Stimulated activated CD8-positive, alpha-beta memory T cell treated with anti-CD3 and anti-CD28 coated beads, Interleukin-12 subunit alpha, Interleukin-12 subunit beta, amount 100 ng/mL, for 4 hours (primary cell): ENCODE data around the gene ATG13.

Source experiments
- DNase-seq: peaks from one replicate; pipeline ENCODE4 v3.0.0-alpha.2; 2020; ENCODE audit warnings: low read depth

The ATG13 gene

GRCh38 chr11:46676436-46677158 lies 59.2 kb downstream of the ATG13 start:
- DNase-seq, result no peak

GRCh38 chr11:46677169-46677568 lies 59.8 kb downstream of the ATG13 start:
- no peak for DNase-seq

DNA sequence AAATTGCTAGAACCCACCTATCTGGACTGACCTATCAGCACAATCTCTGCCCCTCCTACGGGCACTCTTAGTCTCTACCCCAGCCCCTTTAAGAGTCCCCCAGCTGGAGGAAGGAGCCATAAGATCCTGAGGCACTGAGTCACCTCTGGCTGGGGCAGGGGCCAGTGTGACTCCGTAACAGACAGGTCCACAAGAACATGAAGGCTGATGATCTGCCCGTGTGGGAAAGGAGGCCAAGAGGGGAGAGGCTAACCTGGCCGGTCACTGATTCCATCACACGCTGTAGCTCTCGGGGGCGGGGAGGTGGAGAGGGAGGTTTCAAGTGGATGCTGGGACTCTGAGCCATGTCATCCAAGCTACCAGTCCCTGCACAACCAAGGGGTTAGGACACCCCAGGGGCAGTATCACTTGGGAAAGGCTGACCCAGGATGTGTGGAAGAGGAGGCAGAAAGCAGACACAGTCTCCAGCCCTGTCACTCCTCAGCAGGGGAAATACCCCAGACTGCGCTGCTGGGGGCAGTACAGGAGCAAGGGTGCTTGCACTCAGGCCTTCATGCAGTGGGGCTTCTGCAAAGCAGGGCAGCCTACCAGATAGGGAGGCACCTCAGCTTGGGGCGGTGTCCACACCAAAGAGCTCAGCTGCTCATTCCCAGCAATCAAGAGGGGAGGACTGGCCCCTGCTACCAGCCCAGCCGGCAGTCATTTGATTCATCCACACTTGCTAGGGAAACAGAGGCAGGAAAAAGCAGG lies 60.8 kb downstream of the ATG13 start:
- no peak for DNase-seq

GRCh38 chr11:46678741-46679130 lies 61.4 kb downstream of the ATG13 start:
- DNase-seq, result no peak

DNA sequence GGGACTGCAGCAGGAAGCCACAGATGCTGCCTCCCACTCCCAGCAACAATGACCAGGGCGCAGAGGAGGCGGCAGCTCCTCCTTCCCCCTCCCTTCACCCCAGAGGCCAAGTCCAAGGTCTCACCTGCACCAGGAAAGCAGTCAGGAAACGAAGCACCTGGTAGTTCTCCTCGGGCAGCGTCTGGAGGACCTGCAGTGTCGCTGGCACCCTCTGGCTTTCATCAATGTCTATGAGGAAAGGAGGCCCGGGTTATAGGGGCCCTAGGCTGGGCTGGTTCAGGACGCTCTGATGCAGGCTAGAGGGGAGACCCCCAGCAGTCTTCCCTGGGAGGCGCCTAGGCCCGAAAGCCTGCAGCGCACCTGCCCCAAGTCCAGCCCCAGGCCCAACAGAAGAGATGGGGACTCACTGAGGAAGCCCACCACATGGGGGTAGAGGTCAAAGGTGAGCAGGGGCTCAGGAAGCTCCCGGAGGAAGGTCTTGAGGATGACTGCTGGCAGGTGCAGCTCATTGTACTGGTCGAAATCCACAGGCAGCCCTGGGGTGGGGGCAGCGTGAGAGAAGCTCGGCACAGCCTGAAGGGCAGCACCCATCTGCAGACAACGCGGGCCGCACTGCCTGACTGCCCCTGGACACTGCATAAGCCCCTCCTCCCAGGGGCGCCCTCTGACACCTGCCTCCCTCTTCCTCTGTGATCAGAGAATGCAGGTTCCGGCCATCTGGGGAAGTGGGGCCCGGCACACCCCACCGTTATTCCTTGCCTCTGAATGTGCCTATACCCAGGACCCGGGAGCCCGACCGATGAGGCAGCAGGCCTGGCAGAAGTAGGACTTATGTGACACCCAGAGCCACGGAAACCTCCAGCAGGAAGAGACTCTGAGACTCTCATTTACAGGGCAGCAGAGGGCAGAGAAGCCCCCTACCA lies 62.1 kb downstream of the ATG13 start:
- DNase-seq, result no peak

DNA sequence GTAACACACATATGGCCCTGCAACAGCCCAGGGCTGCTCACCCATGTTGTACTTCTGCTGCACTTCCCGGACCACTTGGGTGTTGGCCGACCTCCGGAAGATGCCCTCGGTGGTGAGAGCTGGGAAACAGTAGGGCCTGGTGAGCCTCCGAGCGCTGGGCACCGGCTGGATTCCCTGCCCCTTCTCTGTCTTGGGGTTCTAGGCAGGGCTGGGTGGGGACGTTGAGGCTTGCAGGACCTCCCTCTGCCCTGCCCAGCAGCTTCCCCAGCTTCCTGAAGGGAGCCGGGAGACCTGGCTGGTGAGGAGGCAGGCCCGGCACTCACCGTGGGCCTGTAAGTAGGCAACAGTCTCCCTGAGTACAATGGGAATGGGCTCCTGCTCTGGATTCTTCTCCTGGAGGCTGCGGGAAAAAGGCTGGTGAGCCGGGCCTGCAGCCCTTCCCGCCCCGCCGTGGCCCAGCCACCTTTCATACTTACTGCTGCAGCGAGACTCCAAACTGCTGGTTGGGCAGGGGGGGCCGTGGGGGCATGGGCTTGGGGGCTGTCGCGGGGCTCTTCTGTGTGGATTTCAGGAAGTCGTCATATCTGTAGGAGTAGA lies 62.9 kb downstream of the ATG13 start:
- DNase-seq, result no peak

- no peak for DNase-seq
These were observed 63.5 kb downstream of the ATG13 start for GRCh38 chr11:46680815-46681214.

DNA sequence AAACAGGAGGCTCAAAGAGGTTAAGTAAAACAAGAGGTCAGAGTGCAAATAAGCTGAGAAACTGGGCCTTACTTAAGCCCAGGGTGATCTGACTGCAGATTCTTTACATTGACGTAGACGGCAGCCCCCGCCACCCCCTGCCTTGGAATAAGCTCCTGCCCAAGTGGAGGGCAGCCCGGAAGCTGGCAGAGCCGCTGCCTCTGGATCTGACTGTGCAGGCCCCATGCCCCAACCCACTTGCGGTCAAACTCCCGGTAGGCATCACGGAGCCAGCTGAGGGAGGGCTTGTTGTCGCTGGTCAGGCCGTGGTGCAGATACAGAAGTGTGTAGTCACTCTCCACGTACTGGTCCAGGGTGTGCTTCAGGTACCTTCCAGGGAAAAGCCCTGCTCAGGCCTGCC lies 64.5 kb downstream of the ATG13 start:
- no peak for DNase-seq

DNA sequence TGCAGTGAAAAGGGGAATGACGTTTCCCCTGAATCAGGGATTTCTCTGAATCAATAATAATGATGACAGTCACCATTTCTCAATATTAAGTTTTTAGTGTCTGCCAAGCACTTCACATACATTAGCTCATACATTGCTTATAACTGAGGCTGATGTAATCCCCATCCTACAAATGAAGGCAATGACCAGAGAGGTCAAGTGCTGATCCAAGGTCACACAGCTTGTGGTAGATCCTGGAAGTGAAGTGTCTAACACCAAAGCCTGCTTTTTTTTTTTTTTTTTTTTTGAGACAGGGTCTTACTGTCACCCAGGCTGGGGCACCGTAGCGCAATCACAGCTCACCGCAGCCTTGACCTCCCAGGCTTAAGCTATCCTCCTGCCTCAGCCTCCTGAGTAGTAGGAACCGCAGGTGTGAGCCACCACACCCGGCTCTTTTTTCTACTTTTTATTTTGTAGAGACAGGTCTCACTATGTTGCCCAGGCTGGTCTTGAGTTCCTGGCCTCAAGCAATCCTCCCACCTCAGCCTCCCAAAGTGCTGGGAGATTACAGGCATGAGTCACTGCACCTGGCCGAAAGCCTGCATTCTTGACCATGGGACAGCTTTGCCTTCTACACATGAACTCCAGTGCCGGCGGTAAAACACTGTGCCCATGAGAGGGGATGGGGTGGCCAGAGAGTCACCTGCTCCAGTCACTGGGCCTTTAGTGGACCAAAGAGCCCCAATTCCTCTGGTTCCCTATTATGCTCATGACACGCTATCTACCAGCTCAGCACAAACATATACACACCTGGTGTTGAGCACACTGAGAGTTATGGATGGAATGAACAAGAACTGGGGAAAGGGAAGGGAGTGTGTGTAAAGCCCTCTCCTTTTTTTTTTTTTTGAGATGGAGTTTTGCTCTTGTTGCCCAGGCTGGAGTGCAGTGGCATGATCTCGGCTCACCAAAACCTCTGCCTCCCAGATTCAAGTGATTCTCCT lies 65.7 kb downstream of the ATG13 start:
- DNase-seq, result no peak

DNA sequence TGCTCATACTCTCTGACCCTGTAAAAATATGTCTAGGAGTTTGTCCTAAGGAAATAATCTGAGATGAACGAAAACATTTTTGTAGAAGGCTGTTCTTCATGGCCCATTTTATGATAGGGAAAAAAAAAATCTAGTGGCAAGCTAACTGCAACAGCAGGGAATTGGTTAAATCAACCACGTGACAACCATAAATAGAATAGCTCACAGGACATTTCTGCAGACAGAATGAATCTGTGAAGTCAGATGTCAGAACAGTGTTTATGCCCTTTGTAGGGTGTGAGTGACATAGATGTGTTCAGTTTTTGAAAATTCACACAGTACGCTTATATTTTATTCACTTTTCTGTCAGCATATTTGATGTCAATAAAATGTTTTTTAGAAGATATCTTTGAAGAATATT lies 67.0 kb downstream of the ATG13 start:
- DNase-seq, result no peak

DNA sequence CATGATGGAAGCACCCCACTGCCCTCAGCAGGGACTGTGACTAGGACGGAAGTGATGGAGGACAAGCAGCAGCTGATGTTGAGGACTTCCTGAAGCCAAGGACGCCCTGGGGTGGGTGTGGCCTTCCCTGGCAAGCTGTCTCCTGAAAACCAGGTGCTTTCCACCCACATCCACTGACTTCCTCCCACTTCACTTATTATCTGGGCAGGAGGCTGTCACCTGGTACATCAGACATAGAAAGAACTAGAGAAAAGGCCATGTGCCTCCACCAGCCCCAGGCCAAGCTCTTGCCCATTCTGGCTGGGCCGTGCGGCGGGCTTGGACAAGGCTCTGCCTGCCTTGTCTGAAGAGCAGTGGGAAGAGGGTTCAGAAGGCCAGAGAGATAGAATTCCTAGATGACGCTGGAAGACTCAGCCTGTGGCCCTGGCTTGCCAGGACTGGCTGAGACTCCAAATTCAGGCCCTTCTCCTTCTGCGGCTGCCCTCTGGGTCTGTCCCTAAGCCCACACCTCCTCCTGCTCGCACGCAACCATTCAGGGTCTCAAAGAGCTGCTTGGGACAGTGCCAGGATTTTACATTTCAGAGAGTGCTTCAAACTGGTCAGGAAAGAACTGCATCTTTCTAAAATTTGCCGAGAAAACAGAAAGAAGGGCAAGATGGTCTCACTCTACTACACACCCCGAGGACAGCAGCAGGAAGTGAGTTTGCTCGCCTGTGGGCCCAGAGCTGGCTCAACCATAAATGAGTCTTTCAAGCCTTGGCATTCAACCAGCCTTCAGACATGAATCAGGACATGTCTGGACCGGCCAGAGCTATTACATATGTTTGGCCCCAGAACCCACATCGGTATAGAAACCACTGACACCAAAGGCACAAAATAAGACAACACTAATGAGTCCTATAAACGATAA lies 69.8 kb downstream of the ATG13 start:
- no peak for DNase-seq

- DNase-seq, result no peak
These were observed 73.3 kb downstream of the ATG13 start for GRCh38 chr11:46690702-46691101.

GRCh38 chr11:46692450-46692849 lies 75.1 kb downstream of the ATG13 start:
- no peak for DNase-seq

DNA sequence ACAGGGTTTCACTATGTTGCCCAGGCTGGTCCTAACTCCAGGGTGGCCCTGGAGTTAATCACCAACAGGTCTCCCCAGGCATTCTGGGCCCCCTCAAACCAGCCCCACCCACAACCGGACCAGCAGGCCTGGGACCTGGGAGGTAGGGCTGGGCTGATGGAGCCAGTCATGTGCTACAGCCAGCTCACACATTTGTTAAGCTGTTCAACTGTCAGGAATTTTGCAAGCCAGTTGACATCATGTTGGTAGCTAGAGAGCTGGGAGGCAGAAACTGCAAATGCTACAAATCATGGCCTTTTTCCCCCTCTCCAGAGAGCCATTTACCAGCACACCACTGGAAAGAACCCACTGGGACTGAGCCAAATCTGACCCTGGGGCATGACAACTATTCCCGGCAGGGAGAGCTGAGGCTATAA lies 76.3 kb downstream of the ATG13 start:
- DNase-seq, result no peak

DNA sequence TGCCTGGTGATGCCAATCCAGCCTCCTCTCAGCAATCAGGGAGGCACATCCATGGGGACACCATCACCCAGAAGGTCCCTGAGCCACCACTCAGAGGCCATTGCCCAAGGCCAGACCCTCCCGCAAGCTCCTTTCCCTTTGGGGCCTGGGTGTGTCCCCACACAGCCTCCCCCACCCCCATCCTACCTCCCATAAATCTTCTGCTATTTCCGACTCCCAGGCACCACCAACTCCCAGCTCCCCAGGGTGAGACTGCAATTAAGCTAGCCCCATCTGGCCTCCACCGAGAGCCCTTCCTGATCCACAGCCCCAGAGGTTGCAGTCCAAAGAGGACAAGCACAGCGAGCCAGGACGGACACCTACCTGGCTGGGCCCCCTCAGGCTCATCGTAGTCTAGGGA lies 76.7 kb downstream of the ATG13 start:
- no peak for DNase-seq

GRCh38 chr11:46694607-46695006 lies 77.3 kb downstream of the ATG13 start:
- no peak for DNase-seq

- DNase-seq, result no peak
These were observed 78.2 kb downstream of the ATG13 start for GRCh38 chr11:46695345-46696211.

GRCh38 chr11:46696212-46696558 lies 78.8 kb downstream of the ATG13 start:
- DNase-seq, result no peak

DNA sequence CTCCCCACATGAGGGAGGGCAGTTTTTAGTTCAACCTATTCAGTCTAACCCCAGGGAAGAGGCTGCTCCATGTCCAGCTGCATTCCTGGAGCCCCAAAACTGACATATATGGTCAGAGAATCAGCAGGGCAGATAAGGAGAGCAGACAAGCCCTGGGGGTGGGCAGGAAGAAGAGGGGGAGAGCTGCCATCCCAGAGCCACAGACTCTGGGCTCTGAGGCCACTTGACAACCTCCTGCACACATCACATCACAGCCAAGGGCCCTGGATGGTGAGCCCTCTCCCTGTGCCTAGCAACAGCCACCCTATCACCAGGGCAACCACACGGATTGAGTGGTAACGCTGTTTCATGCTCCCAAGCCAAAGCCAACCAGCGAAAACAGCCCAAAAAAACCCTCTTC lies 80.0 kb downstream of the ATG13 start:
- no peak for DNase-seq
